Fibroblast of lung (primary cell): ENCODE data around the gene XKR7. TPM values are rescaled to one million over a fixed set of nuclear protein-coding genes. Genes with fewer than 3 reads are reported as not detected.

Source experiments
- DNase-seq, 2 donors: peaks; one replicate each; pipeline versions ENCODE4 v3.0.0 to v3.0.0-alpha.2; 2010; ENCODE audit warnings: low read depth in 2 of 2
- H2AFZ ChIP-seq: 2 replicates; pipeline ENCODE4 v1.5.1; 2012; ENCODE audit warnings: low read length, control low read depth, inconsistent platforms
- H3K27ac ChIP-seq: 2 replicates; pipeline ENCODE4 v1.5.1; 2011; ENCODE audit warnings: low read length, control low read depth; ENCODE audit not compliant: insufficient read depth
- H3K27me3 ChIP-seq: 2 replicates; pipeline ENCODE4 v1.5.1; 2011; ENCODE audit warnings: mild to moderate bottlenecking, low read length; ENCODE audit not compliant: control insufficient read depth, insufficient read depth
- H3K36me3 ChIP-seq: 2 replicates; pipeline ENCODE4 v1.5.1; 2011; ENCODE audit warnings: low read length; ENCODE audit not compliant: control insufficient read depth, insufficient read depth
- H3K4me1 ChIP-seq: 2 replicates; pipeline ENCODE4 v1.5.1; 2011; ENCODE audit warnings: low read length; ENCODE audit not compliant: control insufficient read depth, insufficient read depth; ENCODE audit errors: extremely low read depth
- H3K4me2 ChIP-seq: 2 replicates; pipeline ENCODE4 v1.5.1; 2011; ENCODE audit warnings: low read length, control low read depth; ENCODE audit not compliant: insufficient read depth; ENCODE audit errors: extremely low read depth
- H3K4me3 ChIP-seq, 4 experiments: fragments of 200-600 bp in 1 of 4; sonication (generic) in 1 of 4; replicated peaks in 1 of 4; 2 replicates each; pipeline ENCODE4 v1.5.1; 2011 to 2016; ENCODE audit warnings: low read length in 4 of 4, low read depth in 3 of 4, mild to moderate bottlenecking in 3 of 4, control low read depth in 2 of 4, inconsistent platforms in 1 of 4, mixed read lengths in 1 of 4; ENCODE audit not compliant: insufficient read depth in 1 of 4; ENCODE audit errors: control extremely low read depth in 1 of 4
- H3K79me2 ChIP-seq: 2 replicates; pipeline ENCODE4 v1.5.1; 2012; ENCODE audit warnings: mild to moderate bottlenecking, low read length, inconsistent platforms; ENCODE audit not compliant: control insufficient read depth, insufficient read depth
- H3K9ac ChIP-seq: 2 replicates; pipeline ENCODE4 v1.5.1; 2011; ENCODE audit warnings: mild to moderate bottlenecking, low read length, control low read depth; ENCODE audit not compliant: insufficient read depth
- H3K9me3 ChIP-seq: 2 replicates; pipeline ENCODE4 v1.5.1; 2012; ENCODE audit warnings: low read depth, low read length; ENCODE audit not compliant: control insufficient read depth, insufficient read depth
- H4K20me1 ChIP-seq: 2 replicates; pipeline ENCODE4 v1.5.1; 2011; ENCODE audit warnings: low read length; ENCODE audit not compliant: control insufficient read depth, insufficient read depth; ENCODE audit errors: extremely low read depth
- CTCF ChIP-seq, 2 donors: IDR thresholded peaks in 1 of 2; conservative IDR thresholded peaks in 1 of 2; 1 replicate in 1 of 2; 2 replicates in 1 of 2; pipeline ENCODE4 v1.5.1; 2011 to 2012; ENCODE audit warnings: low read length in 2 of 2, control low read depth in 1 of 2, inconsistent platforms in 1 of 2, low read depth in 1 of 2, mild to moderate bottlenecking in 1 of 2
- EZH2 ChIP-seq: IDR thresholded peaks from 2 replicates; pipeline ENCODE4 v1.5.1; 2012; ENCODE audit warnings: low read length, control low read depth, mild to moderate bottlenecking; ENCODE audit errors: missing control alignments
- polyA plus RNA-seq, 2 donors: library from polyadenylated mRNA; depleted of rRNA in 1 of 2; stranded (reverse) in 1 of 2; unstranded in 1 of 2; fragments of >200 nt; gene quantifications; 2 replicates each; pipeline ENCODE4 v1.2.1, GENCODE V29; 2011 to 2012; ENCODE audit warnings: missing spikeins in 1 of 2
- total RNA-seq: library from RNA; depleted of rRNA; stranded (reverse); fragments of >200 nt; gene quantifications from 2 replicates; pipeline ENCODE4 v1.2.1, GENCODE V29; 2014

The XKR7 gene
- total and polyA plus RNA-seq, 2 donors (not counting 1 experiment from before 2014, with no cell fraction given), result not detected

- Histone ChIP-seq H2AFZ (no peak overlapping the region), H4K20me1 (no peaks in the 10 kb centered on the region), H3K9me3 (no peaks in the 10 kb centered on the region), H3K36me3 (no peaks in the 10 kb centered on the region), H3K27me3 (peaks cover 10% of the 10 kb centered on the region), H3K4me1 (no peaks in the 10 kb centered on the region), H3K4me2 (no peak overlapping the region), H3K9ac (no peak overlapping the region), H3K79me2 (no peaks in the 10 kb centered on the region), H3K27ac (no peak overlapping the region), H3K4me3 (no peak overlapping the region)
- no peak for DNase-seq
- TF ChIP-seq EZH2 (no peak), CTCF (conservative IDR thresholded peaks at IDR 0.05 in 1 of 2, IDR thresholded peaks at IDR 0.05 in 1 of 2; ENCODE audit: low read depth in 1 of 2, low read length in 2 of 2) (no peak)
Measured at GRCh38 chr20:32010666-32011065, 42.7 kb downstream of the XKR7 start.

- H3K9ac ChIP-seq, result no peak overlapping the region
- no peak for DNase-seq
- peaks cover 15% of the 10 kb centered on the region for H3K27me3 ChIP-seq
- no peaks in the 10 kb centered on the region for H4K20me1 ChIP-seq
- no peaks in the 10 kb centered on the region for H3K36me3 ChIP-seq
- no peaks in the 10 kb centered on the region for H3K79me2 ChIP-seq
- H3K4me2 ChIP-seq, result no peak overlapping the region
- no peaks in the 10 kb centered on the region for H3K9me3 ChIP-seq
- TF ChIP-seq EZH2 (no peak), CTCF (conservative IDR thresholded peaks at IDR 0.05 in 1 of 2, IDR thresholded peaks at IDR 0.05 in 1 of 2; ENCODE audit: low read depth in 1 of 2, low read length in 2 of 2) (no peak)
- no peak overlapping the region for H3K27ac ChIP-seq
- no peak overlapping the region for H3K4me3 ChIP-seq
- H2AFZ ChIP-seq, result no peak overlapping the region
- no peaks in the 10 kb centered on the region for H3K4me1 ChIP-seq
Measured at GRCh38 chr20:32012159-32012688, 44.3 kb downstream of the XKR7 start.

GRCh38 chr20:32013326-32013725, 45.4 kb downstream of the XKR7 start:
- no peak overlapping the region for H3K4me3 ChIP-seq
- no peaks in the 10 kb centered on the region for H3K4me1 ChIP-seq
- no peak overlapping the region for H3K4me2 ChIP-seq
- H3K9ac ChIP-seq, result no peak overlapping the region
- no peak overlapping the region for H3K27ac ChIP-seq
- H3K27me3 ChIP-seq, result peaks cover 18% of the 10 kb centered on the region
- no peaks in the 10 kb centered on the region for H3K9me3 ChIP-seq
- H2AFZ ChIP-seq, result no peak overlapping the region
- TF ChIP-seq CTCF (conservative IDR thresholded peaks at IDR 0.05 in 1 of 2, IDR thresholded peaks at IDR 0.05 in 1 of 2; ENCODE audit: low read depth in 1 of 2, low read length in 2 of 2) (no peak), EZH2 (no peak)
- DNase-seq, result no peak
- no peaks in the 10 kb centered on the region for H4K20me1 ChIP-seq
- no peaks in the 10 kb centered on the region for H3K36me3 ChIP-seq
- H3K79me2 ChIP-seq, result no peaks in the 10 kb centered on the region
